Fibroblast of skin of abdomen (primary cell): ENCODE results near the gene CD79A.
"Not testable (repeated sequence)": the region's sequence is repeated elsewhere in the genome, so short reads cannot be mapped to it uniquely, and the experiment has no call there.

ENCODE experiments used
- DNase-seq: peaks from one replicate; pipeline ENCODE4 v3.0.0-alpha.2; 2013

The CD79A gene

DNA sequence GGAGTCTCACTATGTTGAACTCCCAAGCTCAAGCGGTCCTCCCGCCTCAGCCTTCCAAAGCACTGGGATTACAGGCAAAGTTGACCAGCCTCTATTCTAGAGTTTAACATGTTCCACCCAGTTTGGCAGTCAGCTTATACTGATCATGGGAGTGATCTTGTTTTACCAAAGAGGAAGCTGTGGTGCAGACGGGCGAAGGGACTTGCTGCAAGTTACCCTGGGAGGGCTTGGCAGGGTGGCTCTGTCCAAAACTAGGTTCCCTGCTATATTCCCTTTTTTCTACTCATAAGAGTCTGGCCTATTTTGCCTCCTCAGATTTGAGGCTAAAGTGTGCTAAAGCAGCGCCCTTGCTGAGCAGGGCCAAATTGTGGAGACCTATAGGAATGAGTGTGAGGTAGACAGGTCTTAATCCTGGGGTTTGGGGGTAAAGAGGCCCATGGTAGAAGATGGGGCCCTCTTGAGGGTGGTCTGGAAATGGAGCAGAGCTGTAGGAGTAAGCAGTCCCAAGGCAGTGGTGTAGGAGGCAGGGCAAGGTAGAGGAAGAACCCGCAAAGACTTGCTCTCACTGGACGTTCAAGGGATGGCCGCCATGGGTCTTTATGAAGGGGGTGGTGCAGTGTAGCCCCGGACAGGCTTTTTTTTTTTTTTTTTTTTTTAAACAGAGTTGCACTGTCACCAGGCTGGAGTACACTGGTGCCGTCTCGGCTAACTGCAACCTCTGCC is 13.7 kb upstream of the CD79A start:
- DNase-seq: no peak

GRCh38 chr19:41864374-41864773 is 12.7 kb upstream of the CD79A start:
- DNase-seq: no peak

DNA sequence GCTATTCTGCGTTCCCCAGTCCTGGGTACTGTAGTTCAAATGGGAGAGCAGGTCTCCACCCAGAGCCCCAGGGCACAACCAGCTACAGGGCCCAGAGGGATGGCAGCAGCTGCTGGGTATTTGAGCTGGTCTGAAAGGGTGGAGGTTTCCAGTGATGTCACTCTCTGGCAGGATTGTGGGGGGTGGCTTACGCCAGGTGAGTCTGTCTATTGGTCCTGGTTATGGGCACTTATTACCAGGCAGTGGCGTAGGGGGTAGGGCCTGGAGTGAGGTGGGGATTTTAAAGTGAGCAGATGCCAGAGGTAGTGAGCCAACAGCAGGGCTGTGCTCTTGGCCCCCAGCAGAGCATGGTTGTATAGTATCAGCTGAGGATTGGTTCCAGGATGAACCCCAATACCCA is 10.8 kb upstream of the CD79A start:
- DNase-seq: no peak

DNA sequence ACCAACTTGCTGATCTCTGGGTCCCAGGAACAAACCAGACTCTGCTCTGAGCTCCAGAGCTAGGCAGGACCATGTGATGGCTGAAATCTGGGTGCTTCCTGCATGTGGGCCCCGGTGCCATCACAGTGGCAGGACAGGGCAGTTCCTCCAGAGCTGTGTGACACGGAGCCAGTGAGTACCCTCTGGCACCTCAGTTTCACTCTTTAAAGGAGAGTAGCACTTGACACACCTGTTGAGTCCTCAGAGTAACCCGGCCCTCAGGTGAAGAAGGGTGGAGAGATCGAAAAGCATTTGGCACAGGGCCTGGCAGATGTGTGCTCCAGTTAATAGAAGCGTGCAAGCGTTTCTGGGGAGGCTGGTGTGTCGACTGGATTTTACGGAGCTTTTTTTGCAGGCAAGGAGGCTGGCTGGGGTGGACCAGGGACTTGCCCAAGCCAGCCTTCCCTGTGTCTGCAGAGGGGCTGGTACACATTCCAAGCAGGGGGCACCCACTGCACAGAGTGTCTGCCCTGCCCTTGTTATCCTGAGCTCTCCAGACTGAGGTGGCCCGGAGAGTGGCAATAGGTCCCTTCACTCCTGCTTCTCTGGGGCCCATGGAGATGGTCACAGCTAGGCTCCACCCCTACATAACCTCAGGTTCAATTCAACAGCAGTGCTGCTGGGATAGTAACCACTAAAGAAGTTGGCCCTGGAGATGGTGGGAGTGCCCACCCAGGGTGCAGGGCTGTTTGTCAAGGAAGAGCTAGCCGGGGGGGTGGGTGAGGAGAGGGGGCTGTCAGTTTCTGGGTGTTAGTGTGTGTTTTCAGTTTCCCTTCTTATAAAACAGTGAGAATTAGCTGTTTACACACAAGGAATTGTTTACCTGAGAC is 8.7 kb upstream of the CD79A start:
- no peak for DNase-seq

GRCh38 chr19:41868989-41869300 is 8.1 kb upstream of the CD79A start:
- no peak for DNase-seq

GRCh38 chr19:41869374-41869955 is 7.6 kb upstream of the CD79A start:
- no peak for DNase-seq

GRCh38 chr19:41870401-41870873 is 6.6 kb upstream of the CD79A start:
- DNase-seq: peak; percentile 31

DNA sequence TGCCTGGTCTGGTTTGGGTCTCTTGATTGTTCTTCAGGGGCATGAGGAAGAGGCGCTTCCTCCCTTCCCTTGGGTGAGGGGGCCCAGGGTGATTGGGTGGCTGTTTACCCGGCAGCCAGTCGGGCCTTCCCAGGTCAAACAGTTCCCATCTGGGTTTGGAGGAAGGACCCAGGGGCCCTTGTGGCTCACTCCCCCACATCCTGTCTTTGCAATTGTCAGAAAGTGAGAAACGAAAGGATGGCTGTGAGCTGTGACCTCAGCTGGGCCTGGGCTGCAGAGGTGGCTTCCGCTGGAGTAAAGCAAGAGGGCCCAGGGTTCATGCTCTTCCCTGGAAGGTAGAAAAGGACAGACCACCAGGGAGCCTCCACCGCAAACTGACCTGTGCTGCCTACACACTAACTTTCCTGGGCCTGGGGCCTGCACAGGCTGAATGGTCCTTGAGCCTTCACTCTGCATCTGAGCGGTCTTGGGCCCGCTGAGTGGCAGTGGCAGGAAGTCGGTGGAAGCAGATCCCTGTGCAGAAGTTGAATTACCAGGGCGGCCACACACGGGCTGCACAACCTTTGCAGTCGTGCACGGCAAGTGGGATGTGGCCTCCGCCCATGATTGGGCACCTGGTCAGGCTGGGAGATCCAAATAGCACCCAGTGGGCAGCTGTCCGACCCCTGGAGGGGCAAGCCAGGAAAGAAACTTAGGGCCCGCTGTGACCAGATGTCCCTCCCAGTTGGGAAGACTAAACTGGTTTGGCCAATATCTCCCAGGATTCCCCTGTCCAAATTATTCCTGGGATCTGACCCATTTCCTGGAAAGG is 5.3 kb upstream of the CD79A start:
- no peak for DNase-seq

- DNase-seq: no peak
Observed at GRCh38 chr19:41872384-41872774, 4.7 kb upstream of the CD79A start.

GRCh38 chr19:41872775-41873647 is 4.1 kb upstream of the CD79A start:
- peak; percentile 53 for DNase-seq

DNA sequence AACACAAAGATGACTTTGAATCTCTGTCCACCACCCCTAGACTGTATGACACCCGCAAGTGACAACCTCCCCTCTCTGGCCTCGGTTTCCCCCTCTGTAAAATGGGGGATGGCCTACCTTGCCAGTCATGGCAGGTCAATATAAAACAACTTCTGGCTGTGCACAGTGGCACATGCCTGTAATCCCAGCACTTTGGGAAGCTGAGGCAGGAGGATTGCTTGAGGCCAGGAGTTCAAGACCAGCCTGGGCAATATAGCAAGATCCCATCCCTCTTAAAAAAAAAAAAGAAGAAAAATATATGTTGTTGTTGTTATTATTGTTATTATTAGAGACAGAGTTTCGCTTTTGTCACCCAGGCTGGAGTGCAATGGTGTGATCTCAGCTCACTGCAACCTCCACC is 1.1 kb upstream of the CD79A start:
- not testable (repeated sequence) for DNase-seq

DNA sequence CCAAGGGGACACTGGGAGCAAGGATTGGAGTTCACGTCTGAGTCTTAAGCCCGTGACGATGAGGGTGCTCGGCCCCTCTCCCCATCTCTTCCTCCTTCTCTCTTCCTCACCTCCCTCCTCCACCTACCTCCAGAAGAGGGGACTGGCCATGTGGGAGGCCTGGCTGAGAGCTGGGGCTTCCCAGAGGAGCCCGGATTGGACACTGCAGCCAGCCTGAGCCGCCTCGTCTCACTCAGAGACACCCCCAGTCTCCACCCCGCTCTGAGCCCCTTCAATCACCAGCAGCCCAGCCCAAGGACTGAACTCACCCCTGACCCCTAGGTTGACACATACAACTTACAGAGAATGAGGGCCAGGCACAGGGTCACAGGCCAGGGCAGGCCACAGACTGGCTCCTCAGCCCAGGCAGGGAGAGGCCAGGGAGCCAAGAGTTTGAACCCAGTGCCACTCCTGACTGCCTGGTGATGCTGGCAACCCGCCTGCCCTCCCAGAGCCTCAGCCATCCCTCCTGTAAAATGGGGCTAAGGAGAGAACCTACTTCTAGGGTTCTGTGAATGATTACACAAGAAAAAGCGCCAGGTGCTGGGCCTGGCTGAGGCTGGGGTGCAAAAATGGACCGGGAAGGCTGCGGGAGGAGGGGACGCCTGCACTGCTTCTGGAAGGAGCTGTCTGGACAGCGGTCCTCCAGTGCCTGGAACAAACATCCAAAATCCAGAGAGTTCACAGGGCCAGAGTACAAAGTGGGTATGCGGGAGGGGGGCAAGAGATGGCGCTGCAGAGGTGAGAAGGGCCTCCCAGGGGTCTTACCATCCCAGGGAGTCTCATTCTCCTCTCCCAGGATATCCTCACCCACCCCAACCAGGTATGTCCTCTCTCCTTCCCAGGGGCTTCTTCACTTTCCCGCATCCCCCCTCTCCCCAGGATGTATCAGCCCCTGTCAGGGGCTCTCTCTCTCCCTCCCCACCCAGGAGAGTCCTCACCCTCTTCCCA is 1.1 kb downstream of the CD79A start:
- DNase-seq: no peak

DNA sequence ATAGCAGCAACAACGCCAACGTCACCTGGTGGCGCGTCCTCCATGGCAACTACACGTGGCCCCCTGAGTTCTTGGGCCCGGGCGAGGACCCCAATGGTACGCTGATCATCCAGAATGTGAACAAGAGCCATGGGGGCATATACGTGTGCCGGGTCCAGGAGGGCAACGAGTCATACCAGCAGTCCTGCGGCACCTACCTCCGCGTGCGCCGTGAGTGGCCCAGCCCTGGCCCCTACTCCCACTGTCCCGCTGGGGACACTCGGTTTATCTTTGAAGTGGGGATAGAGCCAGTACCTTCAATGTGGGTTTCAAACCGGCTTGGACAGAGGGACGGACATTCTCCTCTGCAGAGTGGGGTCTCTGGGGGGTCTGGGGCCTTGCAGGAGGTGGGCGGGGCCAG is 2.0 kb downstream of the CD79A start:
- DNase-seq: no peak

- DNase-seq: no peak
Observed at GRCh38 chr19:41879670-41880328, 2.7 kb downstream of the CD79A start.

DNA sequence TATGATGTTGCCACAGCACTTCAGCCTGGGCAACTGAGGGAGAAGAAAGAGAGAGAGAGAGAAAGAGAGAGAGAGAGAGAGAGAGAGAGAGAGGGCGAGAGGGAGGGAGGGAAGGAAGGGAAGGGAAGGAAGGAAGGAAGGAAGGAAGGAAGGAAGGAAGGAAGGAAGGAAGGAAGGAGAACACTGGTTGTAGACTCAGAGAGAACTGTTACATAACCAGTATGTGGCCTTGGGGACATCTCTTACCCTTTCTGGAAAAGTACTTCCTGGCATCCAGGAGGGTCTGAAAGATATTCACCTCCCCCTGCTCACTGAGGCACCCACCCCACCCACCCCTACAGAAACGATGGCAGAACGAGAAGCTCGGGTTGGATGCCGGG is 3.2 kb downstream of the CD79A start:
- DNase-seq: no peak

DNA sequence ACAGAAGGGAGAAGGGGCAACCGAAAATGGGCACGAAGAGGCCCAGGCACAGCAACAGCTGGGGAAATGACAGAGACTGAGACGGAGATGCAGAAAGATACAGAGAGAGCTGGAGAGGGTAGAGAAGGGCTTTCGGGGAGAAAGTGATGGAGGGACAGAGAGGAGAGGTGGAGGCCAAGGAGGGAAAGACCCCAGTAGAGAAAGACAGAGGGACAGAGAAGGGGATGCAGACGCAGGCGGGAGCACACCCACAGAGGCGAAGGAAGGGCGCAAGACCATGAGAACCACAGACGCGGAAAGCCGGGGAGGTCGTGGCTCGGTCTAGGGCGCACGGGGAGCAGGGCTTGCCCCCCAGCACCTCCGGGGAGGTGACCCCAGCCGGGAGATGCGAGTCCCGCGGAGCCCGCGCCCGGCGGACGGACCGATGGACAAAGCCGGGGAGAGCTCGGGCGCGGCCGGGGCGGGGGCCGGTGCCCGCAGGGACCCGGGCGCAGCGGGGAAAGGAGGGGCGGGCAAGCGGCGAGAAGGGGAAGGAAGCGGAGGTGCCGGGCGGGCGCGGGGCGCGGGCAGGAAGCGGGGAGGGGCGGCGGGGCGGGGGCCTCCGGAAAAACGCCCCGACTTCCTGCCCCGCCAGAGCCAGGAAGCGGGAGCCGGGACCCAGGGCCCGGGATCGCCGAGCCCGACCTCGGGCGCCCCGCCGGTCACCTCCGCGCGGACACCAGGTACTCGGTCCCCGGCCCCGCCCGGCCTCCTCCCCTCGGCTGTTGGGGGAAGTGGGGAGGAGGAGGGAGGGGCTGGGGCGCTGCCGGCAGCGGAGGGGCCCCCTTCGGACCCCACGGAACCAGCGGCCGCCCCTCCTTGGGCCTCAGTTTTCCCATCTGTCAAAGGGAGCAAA is 5.7 kb downstream of the CD79A start, which contains the start of gene ARHGEF1:
TSS of gene ARHGEF1 (plus strand) at position 617 of the 895 bp plus-strand sequence. CDS start 4,899 bp downstream, outside the sequence.
- DNase-seq: peak; percentile 30

DNA sequence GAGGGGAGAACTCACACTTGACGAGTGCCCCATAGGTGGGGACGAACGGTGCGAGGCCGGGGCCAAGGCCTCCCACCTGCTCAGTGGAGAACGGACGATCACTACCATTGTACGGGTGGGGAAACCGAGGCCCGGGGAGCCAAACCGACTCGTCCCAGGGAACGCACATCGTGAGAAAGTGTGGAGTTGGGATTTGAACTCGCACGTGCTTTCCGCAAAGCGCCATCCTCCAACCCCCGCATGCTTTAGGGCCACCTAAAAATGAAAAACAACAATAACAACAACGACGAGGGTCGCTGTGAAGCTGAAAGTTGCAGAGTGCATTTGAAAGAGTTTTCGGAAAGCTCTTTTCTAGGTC is 6.4 kb downstream of the CD79A start:
- no peak for DNase-seq

DNA sequence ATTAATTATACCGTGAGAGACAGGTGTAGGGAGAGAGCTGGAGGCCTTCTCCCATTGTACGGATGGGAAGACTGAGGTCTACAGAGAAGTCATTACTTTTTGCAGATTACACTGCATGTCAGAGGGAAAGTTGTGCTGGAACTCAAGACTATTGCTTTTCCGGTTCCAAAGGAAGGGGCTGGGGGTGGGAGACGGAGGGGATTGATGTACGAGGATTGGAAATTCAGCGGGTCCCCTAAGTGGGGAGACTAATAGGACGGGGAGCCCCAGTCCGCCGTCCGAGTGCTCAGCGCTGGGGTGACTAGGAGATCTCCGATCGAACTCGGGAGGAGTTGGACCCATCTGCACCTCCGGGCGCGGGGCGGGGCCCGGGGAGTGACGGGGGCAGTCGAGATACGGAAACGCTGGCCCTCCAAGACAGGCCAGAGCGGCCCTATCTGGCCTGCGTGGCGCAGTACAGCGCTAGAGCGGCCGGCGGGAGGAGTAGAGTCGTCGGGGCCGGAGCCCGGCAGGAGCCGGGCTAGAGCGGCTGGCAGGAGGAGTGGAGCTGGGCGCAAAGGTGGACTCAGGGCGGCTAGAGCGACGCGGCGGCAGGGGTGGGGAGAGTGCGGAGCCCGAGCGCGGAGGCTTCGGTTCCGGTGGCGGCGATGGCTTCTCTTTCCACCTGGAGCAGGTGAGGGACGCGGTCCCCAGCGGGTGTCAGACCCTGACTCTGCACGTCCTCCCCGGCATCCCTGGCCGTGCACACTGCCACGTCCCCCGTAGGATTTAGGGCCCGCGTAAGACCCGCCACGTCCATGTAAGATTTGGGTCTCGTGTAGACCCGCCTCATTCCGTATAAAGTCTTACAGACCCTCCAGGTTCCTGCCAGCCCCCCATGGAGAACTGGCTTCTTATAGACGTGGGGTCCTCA is 7.0 kb downstream of the CD79A start:
- peak; percentile 97 for DNase-seq
